GM23338 (cell line): ENCODE results near the gene MYRFL. TPM values are rescaled to one million over a fixed set of nuclear protein-coding genes. Genes with fewer than 3 reads are reported as not detected.

ENCODE experiments used
- ATAC-seq: fragments of 200-7000 bp; cut with Tn5 transposase; 3 replicates; pipeline ENCODE4 v1.9.1; 2020
- DNase-seq: peaks from one replicate; pipeline ENCODE4 v3.0.0-alpha.2; 2015; ENCODE audit warnings: low spot score
- H2AFZ ChIP-seq: fragments of 200-600 bp; sonication (generic); 2 replicates; pipeline ENCODE4 v1.8.0; 2016; ENCODE audit warnings: antibody characterized with exemption, mild to moderate bottlenecking, moderate library complexity
- H3F3A ChIP-seq: fragments of 200-600 bp; sonication (generic); replicated peaks from 2 replicates; pipeline ENCODE4 v1.8.0; 2017; ENCODE audit warnings: antibody characterized with exemption, mixed run types, low read depth
- H3K27ac ChIP-seq: fragments of 200-600 bp; sonication (generic); 2 replicates; pipeline ENCODE4 v1.6.1; 2016; ENCODE audit warnings: low read depth
- H3K27me3 ChIP-seq: fragments of 200-600 bp; sonication (generic); 2 replicates; pipeline ENCODE4 v1.8.0; 2016; ENCODE audit warnings: mild to moderate bottlenecking, mixed run types, moderate library complexity; ENCODE audit not compliant: insufficient read depth
- H3K36me3 ChIP-seq: fragments of 200-600 bp; sonication (generic); 2 replicates; pipeline ENCODE4 v1.8.0; 2016; ENCODE audit warnings: mild to moderate bottlenecking; ENCODE audit not compliant: insufficient read depth
- H3K4me1 ChIP-seq: fragments of 200-600 bp; sonication (generic); 2 replicates; pipeline ENCODE4 v1.8.0; 2016; ENCODE audit warnings: mild to moderate bottlenecking, moderate library complexity; ENCODE audit not compliant: insufficient read depth
- H3K4me2 ChIP-seq: fragments of 200-600 bp; sonication (generic); 2 replicates; pipeline ENCODE4 v1.7.1; 2017; ENCODE audit warnings: mixed run types
- H3K4me3 ChIP-seq: fragments of 200-600 bp; sonication (generic); 2 replicates; pipeline ENCODE4 v1.6.1; 2016; ENCODE audit warnings: mixed run types
- H3K79me2 ChIP-seq: fragments of 200-600 bp; sonication (generic); replicated peaks from 2 replicates; pipeline ENCODE4 v1.8.0; 2017; ENCODE audit warnings: mild to moderate bottlenecking; ENCODE audit not compliant: insufficient read depth
- H3K9me2 ChIP-seq: fragments of 200-600 bp; sonication (generic); 2 replicates; pipeline ENCODE4 v1.8.0; 2017; ENCODE audit not compliant: insufficient read depth
- H4K20me1 ChIP-seq: fragments of 200-600 bp; sonication (generic); replicated peaks from 2 replicates; pipeline ENCODE4 v1.8.0; 2017; ENCODE audit warnings: mild to moderate bottlenecking; ENCODE audit not compliant: insufficient read depth
- H3K27ac Mint-ChIP-seq: 2 replicates; pipeline ENCODE4 v1.8.0; 2020; ENCODE audit warnings: inconsistent platforms, mild to moderate bottlenecking, moderate library complexity, mixed read lengths
- H3K27me3 Mint-ChIP-seq: 3 replicates; pipeline ENCODE4 v1.8.0; 2022; ENCODE audit warnings: low read depth, mild to moderate bottlenecking, moderate library complexity, mixed read lengths, inconsistent platforms; ENCODE audit not compliant: insufficient read depth, poor library complexity
- H3K36me3 Mint-ChIP-seq: 3 replicates; pipeline ENCODE4 v1.8.0; 2021; ENCODE audit warnings: low read depth, mild to moderate bottlenecking, inconsistent platforms, moderate library complexity, mixed read lengths
- H3K4me1 Mint-ChIP-seq: 3 replicates; pipeline ENCODE4 v1.8.0; 2020; ENCODE audit warnings: mild to moderate bottlenecking, inconsistent platforms, mixed read lengths
- H3K4me3 Mint-ChIP-seq: 3 replicates; pipeline ENCODE4 v1.8.0; 2021; ENCODE audit warnings: moderate library complexity, mild to moderate bottlenecking, inconsistent platforms, mixed read lengths
- H3K9me3 Mint-ChIP-seq: 3 replicates; pipeline ENCODE4 v1.8.0; 2020; ENCODE audit warnings: moderate library complexity, mild to moderate bottlenecking, inconsistent platforms, mixed read lengths
- CREB1 ChIP-seq: fragments of 250-450 bp; sonication (Bioruptor Pico); IDR thresholded peaks from 2 replicates; pipeline ENCODE4 v1.5.0; 2020; ENCODE audit warnings: low read depth, mild to moderate bottlenecking, moderate library complexity
- ETS1 ChIP-seq: IDR thresholded peaks from 2 replicates; pipeline ENCODE4 v1.6.1; 2016; ENCODE audit warnings: antibody characterized with exemption
- EZH2 ChIP-seq: fragments of 200-600 bp; sonication (generic); IDR thresholded peaks from one replicate; pipeline ENCODE4 v1.8.0; 2017; ENCODE audit warnings: antibody characterized with exemption, mild to moderate bottlenecking, low read depth; ENCODE audit not compliant: unreplicated experiment
- EZH2phosphoT487 ChIP-seq: fragments of 200-600 bp; sonication (generic); IDR thresholded peaks from one replicate; pipeline ENCODE4 v1.8.1; 2018; ENCODE audit warnings: antibody characterized with exemption; ENCODE audit not compliant: unreplicated experiment
- JUNB ChIP-seq: IDR thresholded peaks from one replicate; pipeline ENCODE4 v1.6.1; 2016; ENCODE audit warnings: antibody characterized with exemption; ENCODE audit not compliant: unreplicated experiment
- NANOG ChIP-seq: IDR thresholded peaks from 2 replicates; pipeline ENCODE4 v1.6.1; 2016; ENCODE audit warnings: antibody characterized with exemption, borderline replicate concordance
- POLR2AphosphoS5 ChIP-seq: IDR thresholded peaks from 2 replicates; pipeline ENCODE4 v1.6.1; 2016; ENCODE audit warnings: antibody characterized with exemption, low read depth
- STAT1 ChIP-seq: IDR thresholded peaks from one replicate; pipeline ENCODE4 v1.6.1; 2016; ENCODE audit warnings: antibody characterized with exemption; ENCODE audit not compliant: unreplicated experiment
- ZNF114 ChIP-seq: fragments of 250-450 bp; sonication (Bioruptor Pico); IDR thresholded peaks from 2 replicates; pipeline ENCODE4 v1.5.0; 2020; ENCODE audit warnings: mild to moderate bottlenecking, moderate library complexity
- ZNF331 ChIP-seq: fragments of 250-450 bp; sonication (Bioruptor Pico); IDR thresholded peaks from 2 replicates; pipeline ENCODE4 v1.5.0; 2020; ENCODE audit warnings: low read depth, mild to moderate bottlenecking, moderate library complexity
- polyA plus RNA-seq: library from polyadenylated mRNA; unstranded; fragments of >200 nt; fragmentation: Nextera tagmentation; extraction: Ambion mirVana; gene quantifications from 2 replicates; pipeline ENCODE4 v1.2.1, GENCODE V29; 2016
- total RNA-seq: library from RNA; depleted of rRNA; stranded (reverse); fragments of >200 nt; shearing (Covaris generic); gene quantifications from 2 replicates; pipeline ENCODE4 v1.2.3, GENCODE V29; 2014
- TF ChIP-seq, protein P1 (sequence below): fragments of 250-450 bp; sonication (Bioruptor Pico); IDR thresholded peaks from 2 replicates; pipeline ENCODE4 v1.5.0; 2020; ENCODE audit warnings: mild to moderate bottlenecking, moderate library complexity
- TF ChIP-seq, protein P2 (sequence below), 2 experiments: fragments of 200-600 bp in 1 of 2; sonication (generic) in 1 of 2; conservative IDR thresholded peaks; 2 replicates each; pipeline versions ENCODE4 v1.5.1 to v1.6.1; 2016 to 2017; ENCODE audit warnings: antibody characterized with exemption in 2 of 2, low read depth in 2 of 2, mild to moderate bottlenecking in 2 of 2, moderate library complexity in 1 of 2
- TF ChIP-seq, protein P3 (sequence below): IDR thresholded peaks from one replicate; pipeline ENCODE4 v1.6.1; 2018; ENCODE audit warnings: antibody characterized with exemption; ENCODE audit not compliant: unreplicated experiment

MYRFL gene
- total and polyA plus RNA-seq, 2 experiments from 2014 or later, result 2.3 to 2.8 TPM

- Mint-ChIP-seq H3K27me3 (peaks cover 4% of the 10 kb centered on the region), H3K36me3 (no peaks in the 10 kb centered on the region), H3K4me1 (no peaks in the 10 kb centered on the region), H3K4me3 (no peak overlapping the region), H3K27ac (no peak overlapping the region), H3K9me3 (no peaks in the 10 kb centered on the region; the same call in 2 of the 3 replicates)
- no peak for TF ChIP-seq ZNF114 (CRISPR knock-in tag)
- TF ChIP-seq NANOG, result no peak
- TF ChIP-seq, protein P1, sequence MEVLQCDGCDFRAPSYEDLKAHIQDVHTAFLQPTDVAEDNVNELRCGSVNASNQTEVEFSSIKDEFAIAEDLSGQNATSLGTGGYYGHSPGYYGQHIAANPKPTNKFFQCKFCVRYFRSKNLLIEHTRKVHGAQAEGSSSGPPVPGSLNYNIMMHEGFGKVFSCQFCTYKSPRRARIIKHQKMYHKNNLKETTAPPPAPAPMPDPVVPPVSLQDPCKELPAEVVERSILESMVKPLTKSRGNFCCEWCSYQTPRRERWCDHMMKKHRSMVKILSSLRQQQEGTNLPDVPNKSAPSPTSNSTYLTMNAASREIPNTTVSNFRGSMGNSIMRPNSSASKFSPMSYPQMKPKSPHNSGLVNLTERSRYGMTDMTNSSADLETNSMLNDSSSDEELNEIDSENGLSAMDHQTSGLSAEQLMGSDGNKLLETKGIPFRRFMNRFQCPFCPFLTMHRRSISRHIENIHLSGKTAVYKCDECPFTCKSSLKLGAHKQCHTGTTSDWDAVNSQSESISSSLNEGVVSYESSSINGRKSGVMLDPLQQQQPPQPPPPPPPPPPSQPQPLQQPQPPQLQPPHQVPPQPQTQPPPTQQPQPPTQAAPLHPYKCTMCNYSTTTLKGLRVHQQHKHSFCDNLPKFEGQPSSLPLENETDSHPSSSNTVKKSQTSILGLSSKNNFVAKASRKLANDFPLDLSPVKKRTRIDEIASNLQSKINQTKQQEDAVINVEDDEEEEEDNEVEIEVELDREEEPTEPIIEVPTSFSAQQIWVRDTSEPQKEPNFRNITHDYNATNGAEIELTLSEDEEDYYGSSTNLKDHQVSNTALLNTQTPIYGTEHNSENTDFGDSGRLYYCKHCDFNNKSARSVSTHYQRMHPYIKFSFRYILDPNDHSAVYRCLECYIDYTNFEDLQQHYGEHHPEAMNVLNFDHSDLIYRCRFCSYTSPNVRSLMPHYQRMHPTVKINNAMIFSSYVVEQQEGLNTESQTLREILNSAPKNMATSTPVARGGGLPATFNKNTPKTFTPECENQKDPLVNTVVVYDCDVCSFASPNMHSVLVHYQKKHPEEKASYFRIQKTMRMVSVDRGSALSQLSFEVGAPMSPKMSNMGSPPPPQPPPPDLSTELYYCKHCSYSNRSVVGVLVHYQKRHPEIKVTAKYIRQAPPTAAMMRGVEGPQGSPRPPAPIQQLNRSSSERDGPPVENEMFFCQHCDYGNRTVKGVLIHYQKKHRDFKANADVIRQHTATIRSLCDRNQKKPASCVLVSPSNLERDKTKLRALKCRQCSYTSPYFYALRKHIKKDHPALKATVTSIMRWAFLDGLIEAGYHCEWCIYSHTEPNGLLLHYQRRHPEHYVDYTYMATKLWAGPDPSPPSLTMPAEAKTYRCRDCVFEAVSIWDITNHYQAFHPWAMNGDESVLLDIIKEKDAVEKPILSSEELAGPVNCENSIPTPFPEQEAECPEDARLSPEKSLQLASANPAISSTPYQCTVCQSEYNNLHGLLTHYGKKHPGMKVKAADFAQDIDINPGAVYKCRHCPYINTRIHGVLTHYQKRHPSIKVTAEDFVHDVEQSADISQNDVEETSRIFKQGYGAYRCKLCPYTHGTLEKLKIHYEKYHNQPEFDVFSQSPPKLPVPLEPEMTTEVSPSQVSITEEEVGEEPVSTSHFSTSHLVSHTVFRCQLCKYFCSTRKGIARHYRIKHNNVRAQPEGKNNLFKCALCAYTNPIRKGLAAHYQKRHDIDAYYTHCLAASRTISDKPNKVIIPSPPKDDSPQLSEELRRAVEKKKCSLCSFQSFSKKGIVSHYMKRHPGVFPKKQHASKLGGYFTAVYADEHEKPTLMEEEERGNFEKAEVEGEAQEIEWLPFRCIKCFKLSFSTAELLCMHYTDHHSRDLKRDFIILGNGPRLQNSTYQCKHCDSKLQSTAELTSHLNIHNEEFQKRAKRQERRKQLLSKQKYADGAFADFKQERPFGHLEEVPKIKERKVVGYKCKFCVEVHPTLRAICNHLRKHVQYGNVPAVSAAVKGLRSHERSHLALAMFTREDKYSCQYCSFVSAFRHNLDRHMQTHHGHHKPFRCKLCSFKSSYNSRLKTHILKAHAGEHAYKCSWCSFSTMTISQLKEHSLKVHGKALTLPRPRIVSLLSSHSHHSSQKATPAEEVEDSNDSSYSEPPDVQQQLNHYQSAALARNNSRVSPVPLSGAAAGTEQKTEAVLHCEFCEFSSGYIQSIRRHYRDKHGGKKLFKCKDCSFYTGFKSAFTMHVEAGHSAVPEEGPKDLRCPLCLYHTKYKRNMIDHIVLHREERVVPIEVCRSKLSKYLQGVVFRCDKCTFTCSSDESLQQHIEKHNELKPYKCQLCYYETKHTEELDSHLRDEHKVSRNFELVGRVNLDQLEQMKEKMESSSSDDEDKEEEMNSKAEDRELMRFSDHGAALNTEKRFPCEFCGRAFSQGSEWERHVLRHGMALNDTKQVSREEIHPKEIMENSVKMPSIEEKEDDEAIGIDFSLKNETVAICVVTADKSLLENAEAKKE (CRISPR knock-in tag), result no peak
- no peak for TF ChIP-seq STAT1
- TF ChIP-seq POLR2AphosphoS5, result no peak
- TF ChIP-seq ZNF331 (CRISPR knock-in tag), result no peak
- no peak for TF ChIP-seq JUNB
- TF ChIP-seq CREB1, result no peak
- no peak for TF ChIP-seq EZH2phosphoT487
- no peak for TF ChIP-seq EZH2
- TF ChIP-seq, protein P2, sequence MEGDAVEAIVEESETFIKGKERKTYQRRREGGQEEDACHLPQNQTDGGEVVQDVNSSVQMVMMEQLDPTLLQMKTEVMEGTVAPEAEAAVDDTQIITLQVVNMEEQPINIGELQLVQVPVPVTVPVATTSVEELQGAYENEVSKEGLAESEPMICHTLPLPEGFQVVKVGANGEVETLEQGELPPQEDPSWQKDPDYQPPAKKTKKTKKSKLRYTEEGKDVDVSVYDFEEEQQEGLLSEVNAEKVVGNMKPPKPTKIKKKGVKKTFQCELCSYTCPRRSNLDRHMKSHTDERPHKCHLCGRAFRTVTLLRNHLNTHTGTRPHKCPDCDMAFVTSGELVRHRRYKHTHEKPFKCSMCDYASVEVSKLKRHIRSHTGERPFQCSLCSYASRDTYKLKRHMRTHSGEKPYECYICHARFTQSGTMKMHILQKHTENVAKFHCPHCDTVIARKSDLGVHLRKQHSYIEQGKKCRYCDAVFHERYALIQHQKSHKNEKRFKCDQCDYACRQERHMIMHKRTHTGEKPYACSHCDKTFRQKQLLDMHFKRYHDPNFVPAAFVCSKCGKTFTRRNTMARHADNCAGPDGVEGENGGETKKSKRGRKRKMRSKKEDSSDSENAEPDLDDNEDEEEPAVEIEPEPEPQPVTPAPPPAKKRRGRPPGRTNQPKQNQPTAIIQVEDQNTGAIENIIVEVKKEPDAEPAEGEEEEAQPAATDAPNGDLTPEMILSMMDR (conservative IDR thresholded peaks at IDR 0.05; ENCODE audit: low read depth in 2 of 2), result no peak
- TF ChIP-seq ETS1, result no peak
- TF ChIP-seq, protein P3, sequence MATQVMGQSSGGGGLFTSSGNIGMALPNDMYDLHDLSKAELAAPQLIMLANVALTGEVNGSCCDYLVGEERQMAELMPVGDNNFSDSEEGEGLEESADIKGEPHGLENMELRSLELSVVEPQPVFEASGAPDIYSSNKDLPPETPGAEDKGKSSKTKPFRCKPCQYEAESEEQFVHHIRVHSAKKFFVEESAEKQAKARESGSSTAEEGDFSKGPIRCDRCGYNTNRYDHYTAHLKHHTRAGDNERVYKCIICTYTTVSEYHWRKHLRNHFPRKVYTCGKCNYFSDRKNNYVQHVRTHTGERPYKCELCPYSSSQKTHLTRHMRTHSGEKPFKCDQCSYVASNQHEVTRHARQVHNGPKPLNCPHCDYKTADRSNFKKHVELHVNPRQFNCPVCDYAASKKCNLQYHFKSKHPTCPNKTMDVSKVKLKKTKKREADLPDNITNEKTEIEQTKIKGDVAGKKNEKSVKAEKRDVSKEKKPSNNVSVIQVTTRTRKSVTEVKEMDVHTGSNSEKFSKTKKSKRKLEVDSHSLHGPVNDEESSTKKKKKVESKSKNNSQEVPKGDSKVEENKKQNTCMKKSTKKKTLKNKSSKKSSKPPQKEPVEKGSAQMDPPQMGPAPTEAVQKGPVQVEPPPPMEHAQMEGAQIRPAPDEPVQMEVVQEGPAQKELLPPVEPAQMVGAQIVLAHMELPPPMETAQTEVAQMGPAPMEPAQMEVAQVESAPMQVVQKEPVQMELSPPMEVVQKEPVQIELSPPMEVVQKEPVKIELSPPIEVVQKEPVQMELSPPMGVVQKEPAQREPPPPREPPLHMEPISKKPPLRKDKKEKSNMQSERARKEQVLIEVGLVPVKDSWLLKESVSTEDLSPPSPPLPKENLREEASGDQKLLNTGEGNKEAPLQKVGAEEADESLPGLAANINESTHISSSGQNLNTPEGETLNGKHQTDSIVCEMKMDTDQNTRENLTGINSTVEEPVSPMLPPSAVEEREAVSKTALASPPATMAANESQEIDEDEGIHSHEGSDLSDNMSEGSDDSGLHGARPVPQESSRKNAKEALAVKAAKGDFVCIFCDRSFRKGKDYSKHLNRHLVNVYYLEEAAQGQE, result no peak
- no peak overlapping the region for H3K27ac ChIP-seq
- H3K9me2 ChIP-seq, result no peaks in the 10 kb centered on the region
- no peak for DNase-seq
- H3K79me2 ChIP-seq, result no peaks in the 10 kb centered on the region
- H4K20me1 ChIP-seq, result no peaks in the 10 kb centered on the region
- H3F3A ChIP-seq, result no peaks in the 10 kb centered on the region
- no peak for ATAC-seq
- H3K4me1 ChIP-seq, result no peaks in the 10 kb centered on the region
- H3K4me3 ChIP-seq, result no peak overlapping the region
- no peaks in the 10 kb centered on the region for H3K36me3 ChIP-seq
- H2AFZ ChIP-seq, result no peak overlapping the region
- H3K4me2 ChIP-seq, result no peak overlapping the region
- no peaks in the 10 kb centered on the region for H3K27me3 ChIP-seq
Observed at GRCh38 chr12:69844416-69844815, 19.4 kb downstream of the MYRFL start.
